Right lobe of liver (tissue), 4 donors: ENCODE results near the gene TICAM2.

ENCODE experiments used
- POLR2A ChIP-seq: fragments of 450-650 bp; IDR thresholded peaks from one replicate; pipeline ENCODE4 v1.6.1; 2017; ENCODE audit warnings: antibody characterized with exemption, mild to moderate bottlenecking
- TF ChIP-seq, protein P1 (sequence below), 4 donors: fragments of 200-600 bp in 3 of 4; fragments of 450-650 bp in 1 of 4; IDR thresholded peaks; one replicate each; pipeline versions ENCODE4 v1.5.1 to v1.8.0; 2016 to 2022; ENCODE audit warnings: antibody characterized with exemption in 4 of 4, mild to moderate bottlenecking in 2 of 4
- donor health status: DM: no; HTN: no; CAD: no.
- donor health status: DM: no; HTN: no; CAD: no.
- donor health status: DM: no; HTN: yes; CAD: no.

DNA sequence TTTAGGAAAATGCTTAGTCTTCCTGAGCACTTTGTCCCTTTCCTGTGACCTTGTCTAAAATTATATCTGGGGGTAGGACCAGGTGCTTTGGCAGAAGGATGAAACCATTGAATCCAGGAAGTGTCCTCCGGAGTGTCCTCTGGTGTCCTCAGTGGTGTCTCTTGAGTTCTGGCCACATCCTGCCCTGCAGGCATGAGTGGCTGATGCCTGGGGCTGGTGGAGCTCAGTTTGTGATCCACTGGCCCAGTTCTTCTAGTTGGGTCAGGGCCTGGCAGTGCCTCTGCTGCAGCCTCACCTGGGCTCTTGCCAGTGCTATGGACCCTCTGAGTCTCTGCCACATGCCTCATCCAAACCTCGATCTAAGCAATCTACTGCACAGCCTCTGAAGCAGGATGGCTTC lies 38.0 kb upstream of the TICAM2 start:
- no peak for TF ChIP-seq POLR2A
- TF ChIP-seq, protein P1, sequence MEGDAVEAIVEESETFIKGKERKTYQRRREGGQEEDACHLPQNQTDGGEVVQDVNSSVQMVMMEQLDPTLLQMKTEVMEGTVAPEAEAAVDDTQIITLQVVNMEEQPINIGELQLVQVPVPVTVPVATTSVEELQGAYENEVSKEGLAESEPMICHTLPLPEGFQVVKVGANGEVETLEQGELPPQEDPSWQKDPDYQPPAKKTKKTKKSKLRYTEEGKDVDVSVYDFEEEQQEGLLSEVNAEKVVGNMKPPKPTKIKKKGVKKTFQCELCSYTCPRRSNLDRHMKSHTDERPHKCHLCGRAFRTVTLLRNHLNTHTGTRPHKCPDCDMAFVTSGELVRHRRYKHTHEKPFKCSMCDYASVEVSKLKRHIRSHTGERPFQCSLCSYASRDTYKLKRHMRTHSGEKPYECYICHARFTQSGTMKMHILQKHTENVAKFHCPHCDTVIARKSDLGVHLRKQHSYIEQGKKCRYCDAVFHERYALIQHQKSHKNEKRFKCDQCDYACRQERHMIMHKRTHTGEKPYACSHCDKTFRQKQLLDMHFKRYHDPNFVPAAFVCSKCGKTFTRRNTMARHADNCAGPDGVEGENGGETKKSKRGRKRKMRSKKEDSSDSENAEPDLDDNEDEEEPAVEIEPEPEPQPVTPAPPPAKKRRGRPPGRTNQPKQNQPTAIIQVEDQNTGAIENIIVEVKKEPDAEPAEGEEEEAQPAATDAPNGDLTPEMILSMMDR (IDR thresholded peaks at IDR 0.05) = no peak
